Liver (tissue), 9 donors: ENCODE data around the gene RELL1. TPM values are rescaled to one million over a fixed set of nuclear protein-coding genes. Genes with fewer than 3 reads are reported as not detected.

Source experiments
- DNase-seq: peaks from one replicate; pipeline ENCODE4 v3.0.0-alpha.2; 2017; ENCODE audit warnings: low spot score
- H3K27ac ChIP-seq, 2 donors: one replicate each; pipeline ENCODE4 v1.7.0; 2013; ENCODE audit warnings: inconsistent platforms in 2 of 2, low read length in 2 of 2, control low read depth in 1 of 2, low read depth in 1 of 2, mild to moderate bottlenecking in 1 of 2
- H3K27me3 ChIP-seq, 4 donors: one replicate each; pipeline versions ENCODE4 v1.6.1 to v1.7.0; 2013; ENCODE audit warnings: low read length in 3 of 4, inconsistent platforms in 1 of 4, mild to moderate bottlenecking in 1 of 4, moderate library complexity in 1 of 4; ENCODE audit not compliant: control insufficient read depth in 4 of 4, insufficient read depth in 4 of 4
- H3K36me3 ChIP-seq, 4 donors: one replicate each; pipeline versions ENCODE4 v1.6.1 to v1.7.0; 2013; ENCODE audit warnings: low read length in 3 of 4, mild to moderate bottlenecking in 3 of 4, low read depth in 1 of 4, moderate library complexity in 1 of 4; ENCODE audit not compliant: control insufficient read depth in 4 of 4, insufficient read depth in 3 of 4
- H3K4me1 ChIP-seq, 4 donors: one replicate each; pipeline versions ENCODE4 v1.6.1 to v1.7.0; 2013; ENCODE audit warnings: low read length in 3 of 4, mild to moderate bottlenecking in 3 of 4, moderate library complexity in 1 of 4; ENCODE audit not compliant: control insufficient read depth in 4 of 4, insufficient read depth in 4 of 4
- H3K4me3 ChIP-seq, 3 donors: one replicate each; pipeline versions ENCODE4 v1.6.1 to v1.7.0; 2013; ENCODE audit warnings: low read length in 3 of 3, control low read depth in 1 of 3, low read depth in 1 of 3, mild to moderate bottlenecking in 1 of 3
- H3K9ac ChIP-seq, 2 donors: one replicate each; pipeline ENCODE4 v1.7.0; 2013; ENCODE audit warnings: low read length in 2 of 2, mild to moderate bottlenecking in 2 of 2, moderate library complexity in 2 of 2, control low read depth in 1 of 2, low read depth in 1 of 2
- H3K9me3 ChIP-seq, 4 donors: one replicate each; pipeline versions ENCODE4 v1.6.1 to v1.7.0; 2013; ENCODE audit warnings: low read length in 3 of 4; ENCODE audit not compliant: control insufficient read depth in 4 of 4
- ATF3 ChIP-seq: IDR thresholded peaks from 2 replicates; pipeline ENCODE4 v1.6.1; 2016; ENCODE audit warnings: antibody characterized with exemption
- EGR1 ChIP-seq, 2 donors: IDR thresholded peaks; 2 replicates each; pipeline ENCODE4 v1.6.1; 2016 to 2018; ENCODE audit warnings: antibody characterized with exemption in 2 of 2, low read depth in 2 of 2
- FOXA1 ChIP-seq: IDR thresholded peaks from 2 replicates; pipeline ENCODE4 v1.6.1; 2016; ENCODE audit warnings: antibody characterized with exemption
- FOXA2 ChIP-seq: IDR thresholded peaks from 2 replicates; pipeline ENCODE4 v1.6.1; 2016; ENCODE audit warnings: antibody characterized with exemption
- GABPA ChIP-seq, 2 donors: IDR thresholded peaks in 1 of 2; conservative IDR thresholded peaks in 1 of 2; 2 replicates each; pipeline ENCODE4 v1.6.1; 2016; ENCODE audit warnings: antibody characterized with exemption in 2 of 2, mild to moderate bottlenecking in 1 of 2, moderate library complexity in 1 of 2
- HNF4A ChIP-seq, 2 donors: conservative IDR thresholded peaks; 2 replicates each; pipeline ENCODE4 v1.6.1; 2016; ENCODE audit warnings: antibody characterized with exemption in 2 of 2, mild to moderate bottlenecking in 2 of 2
- HNF4G ChIP-seq: IDR thresholded peaks from 2 replicates; pipeline ENCODE4 v1.6.1; 2016; ENCODE audit warnings: antibody characterized with exemption
- MAX ChIP-seq: IDR thresholded peaks from 2 replicates; pipeline ENCODE4 v1.6.1; 2016; ENCODE audit warnings: antibody characterized with exemption
- NR2F2 ChIP-seq: IDR thresholded peaks from 2 replicates; pipeline ENCODE4 v1.6.1; 2016; ENCODE audit warnings: antibody characterized with exemption
- RAD21 ChIP-seq, 2 donors: IDR thresholded peaks; 2 replicates each; pipeline ENCODE4 v1.6.1; 2016; ENCODE audit warnings: antibody characterized with exemption in 2 of 2, mild to moderate bottlenecking in 2 of 2
- RXRA ChIP-seq, 2 donors: IDR thresholded peaks; 2 replicates each; pipeline ENCODE4 v1.6.1; 2017 to 2018; ENCODE audit warnings: antibody characterized with exemption in 2 of 2, mild to moderate bottlenecking in 1 of 2
- SP1 ChIP-seq: IDR thresholded peaks from 2 replicates; pipeline ENCODE4 v1.6.1; 2018; ENCODE audit warnings: antibody characterized with exemption, mild to moderate bottlenecking
- TAF1 ChIP-seq: conservative IDR thresholded peaks from 2 replicates; pipeline ENCODE4 v1.6.1; 2016; ENCODE audit warnings: antibody characterized with exemption, mild to moderate bottlenecking
- YY1 ChIP-seq: IDR thresholded peaks from 2 replicates; pipeline ENCODE4 v1.6.1; 2016; ENCODE audit warnings: antibody characterized with exemption, mild to moderate bottlenecking
- WGBS: extraction: QIAGEN DNeasy Blood & Tissue Kit; methylation state at CpG from one replicate; pipeline ENCODE4 v1.1.7; 2013; 5-methylcytosine and 5-hydroxymethylcytosine counted together
- polyA plus RNA-seq, 2 donors: library from polyadenylated mRNA; stranded (reverse) in 1 of 2; unstranded in 1 of 2; fragments of 200-250 nt in 1 of 2; fragments of >200 nt in 1 of 2; fragmentation: Nextera tagmentation in 1 of 2; extraction: Ambion mirVana in 1 of 2; gene quantifications; one replicate each; pipeline versions ENCODE4 v1.2.1 to v1.2.3, GENCODE V29; 2013 to 2015
- total RNA-seq, 2 donors: library from RNA; depleted of rRNA; stranded (reverse); fragments of >200 nt; gene quantifications; one replicate each; pipeline ENCODE4 v1.2.3, GENCODE V29; 2014
- TF ChIP-seq, protein P1 (sequence below): IDR thresholded peaks from 2 replicates; pipeline ENCODE4 v1.6.1; 2016; ENCODE audit warnings: antibody characterized with exemption, mild to moderate bottlenecking
- TF ChIP-seq, protein P2 (sequence below): IDR thresholded peaks from 2 replicates; pipeline ENCODE4 v1.6.1; 2016; ENCODE audit warnings: antibody characterized with exemption
- donor health status: healthy.
- donor health status: healthy.
- donor health status: healthy.
- donor health status: healthy.
- donor health status: healthy.

Gene RELL1
- total and polyA plus RNA-seq, 4 donors: 1.5 to 16.8 (median 7.3) TPM

GRCh38 chr4:37628977-37629609, 57.1 kb downstream of the RELL1 start (continued):
- TF ChIP-seq HNF4A (conservative IDR thresholded peaks at IDR 0.05): peak; percentile 55 to 79
- peak; percentile 20 to 28 for TF ChIP-seq RAD21 (IDR thresholded peaks at IDR 0.05)
- TF ChIP-seq HNF4G: no peak
- TF ChIP-seq MAX: no peak
- no peak for TF ChIP-seq FOXA1
- TF ChIP-seq GABPA (IDR thresholded peaks at IDR 0.05 in 1 of 2, conservative IDR thresholded peaks at IDR 0.05 in 1 of 2): no peak
- TF ChIP-seq SP1: peak; percentile 20
- peak; percentile 44 for TF ChIP-seq YY1
- TF ChIP-seq TAF1: no peak

GRCh38 chr4:37627263-37627662, 58.9 kb downstream of the RELL1 start:
- WGBS: 36% methylated on average over 3 of the region's 3 CpGs
- Histone ChIP-seq H3K27me3 (no peaks in the 10 kb centered on the region), H3K4me1 (peaks cover 0 to 15% (median 8%) of the 10 kb centered on the region in 4 donors), H3K36me3 (peaks cover 0 to 7% (median 5%) of the 10 kb centered on the region in 4 donors), H3K4me3 (no peak overlapping the region), H3K27ac (peak overlapping the region in 1 of 2 donors; percentile 23), H3K9me3 (no peaks in the 10 kb centered on the region), H3K9ac (no peak overlapping the region)
- no peak for DNase-seq
- TF ChIP-seq, protein P1, sequence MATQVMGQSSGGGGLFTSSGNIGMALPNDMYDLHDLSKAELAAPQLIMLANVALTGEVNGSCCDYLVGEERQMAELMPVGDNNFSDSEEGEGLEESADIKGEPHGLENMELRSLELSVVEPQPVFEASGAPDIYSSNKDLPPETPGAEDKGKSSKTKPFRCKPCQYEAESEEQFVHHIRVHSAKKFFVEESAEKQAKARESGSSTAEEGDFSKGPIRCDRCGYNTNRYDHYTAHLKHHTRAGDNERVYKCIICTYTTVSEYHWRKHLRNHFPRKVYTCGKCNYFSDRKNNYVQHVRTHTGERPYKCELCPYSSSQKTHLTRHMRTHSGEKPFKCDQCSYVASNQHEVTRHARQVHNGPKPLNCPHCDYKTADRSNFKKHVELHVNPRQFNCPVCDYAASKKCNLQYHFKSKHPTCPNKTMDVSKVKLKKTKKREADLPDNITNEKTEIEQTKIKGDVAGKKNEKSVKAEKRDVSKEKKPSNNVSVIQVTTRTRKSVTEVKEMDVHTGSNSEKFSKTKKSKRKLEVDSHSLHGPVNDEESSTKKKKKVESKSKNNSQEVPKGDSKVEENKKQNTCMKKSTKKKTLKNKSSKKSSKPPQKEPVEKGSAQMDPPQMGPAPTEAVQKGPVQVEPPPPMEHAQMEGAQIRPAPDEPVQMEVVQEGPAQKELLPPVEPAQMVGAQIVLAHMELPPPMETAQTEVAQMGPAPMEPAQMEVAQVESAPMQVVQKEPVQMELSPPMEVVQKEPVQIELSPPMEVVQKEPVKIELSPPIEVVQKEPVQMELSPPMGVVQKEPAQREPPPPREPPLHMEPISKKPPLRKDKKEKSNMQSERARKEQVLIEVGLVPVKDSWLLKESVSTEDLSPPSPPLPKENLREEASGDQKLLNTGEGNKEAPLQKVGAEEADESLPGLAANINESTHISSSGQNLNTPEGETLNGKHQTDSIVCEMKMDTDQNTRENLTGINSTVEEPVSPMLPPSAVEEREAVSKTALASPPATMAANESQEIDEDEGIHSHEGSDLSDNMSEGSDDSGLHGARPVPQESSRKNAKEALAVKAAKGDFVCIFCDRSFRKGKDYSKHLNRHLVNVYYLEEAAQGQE: peak; percentile 18
- TF ChIP-seq TAF1: no peak
- no peak for TF ChIP-seq FOXA2
- peak; percentile 25 for TF ChIP-seq SP1
- TF ChIP-seq RXRA (IDR thresholded peaks at IDR 0.05): no peak
- peak; percentile 49 to 63 for TF ChIP-seq HNF4A (conservative IDR thresholded peaks at IDR 0.05)
- no peak for TF ChIP-seq EGR1 (IDR thresholded peaks at IDR 0.05; ENCODE audit: low read depth in 2 of 2)
- TF ChIP-seq RAD21 (IDR thresholded peaks at IDR 0.05): peak in 1 of 2 donors; percentile 36
- peak; percentile 31 for TF ChIP-seq YY1
- no peak for TF ChIP-seq HNF4G
- TF ChIP-seq MAX: no peak

- peaks cover 0 to 3% (median 0%) of the 10 kb centered on the region in 4 donors for H3K36me3 ChIP-seq
- WGBS: 96% methylated on average over 1 of the region's 1 CpG
- TF ChIP-seq SP1: no peak
- TF ChIP-seq FOXA1: no peak
- TF ChIP-seq, protein P1: no peak
- no peak for TF ChIP-seq GABPA (IDR thresholded peaks at IDR 0.05 in 1 of 2, conservative IDR thresholded peaks at IDR 0.05 in 1 of 2)
- TF ChIP-seq MAX: no peak
- TF ChIP-seq NR2F2: no peak
- TF ChIP-seq RXRA (IDR thresholded peaks at IDR 0.05): no peak
- no peak for TF ChIP-seq ATF3
- TF ChIP-seq, protein P2, sequence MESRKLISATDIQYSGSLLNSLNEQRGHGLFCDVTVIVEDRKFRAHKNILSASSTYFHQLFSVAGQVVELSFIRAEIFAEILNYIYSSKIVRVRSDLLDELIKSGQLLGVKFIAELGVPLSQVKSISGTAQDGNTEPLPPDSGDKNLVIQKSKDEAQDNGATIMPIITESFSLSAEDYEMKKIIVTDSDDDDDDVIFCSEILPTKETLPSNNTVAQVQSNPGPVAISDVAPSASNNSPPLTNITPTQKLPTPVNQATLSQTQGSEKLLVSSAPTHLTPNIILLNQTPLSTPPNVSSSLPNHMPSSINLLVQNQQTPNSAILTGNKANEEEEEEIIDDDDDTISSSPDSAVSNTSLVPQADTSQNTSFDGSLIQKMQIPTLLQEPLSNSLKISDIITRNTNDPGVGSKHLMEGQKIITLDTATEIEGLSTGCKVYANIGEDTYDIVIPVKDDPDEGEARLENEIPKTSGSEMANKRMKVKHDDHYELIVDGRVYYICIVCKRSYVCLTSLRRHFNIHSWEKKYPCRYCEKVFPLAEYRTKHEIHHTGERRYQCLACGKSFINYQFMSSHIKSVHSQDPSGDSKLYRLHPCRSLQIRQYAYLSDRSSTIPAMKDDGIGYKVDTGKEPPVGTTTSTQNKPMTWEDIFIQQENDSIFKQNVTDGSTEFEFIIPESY: no peak
Measured at GRCh38 chr4:37625499-37625898, 60.7 kb downstream of the RELL1 start.

More at GRCh38 chr4:37625499-37625898, 60.7 kb downstream of the RELL1 start:
- Histone ChIP-seq H3K27me3 (no peaks in the 10 kb centered on the region), H3K9ac (no peak overlapping the region), H3K4me1 (peaks cover 0 to 15% (median 8%) of the 10 kb centered on the region in 4 donors), H3K4me3 (no peak overlapping the region), H3K9me3 (no peaks in the 10 kb centered on the region), H3K27ac (no peak overlapping the region)
- no peak for DNase-seq
